NCI-H524 treated with DMSO at 0.1 percent for 48 hours (cell line): ENCODE results near the gene H2BK1.
A peak's percentile ranks its signal among the peaks of the same experiment; 100 is the strongest.

Experiments
- DNase-seq: peaks from one replicate; lab custom pipeline; 2025; lab: John Stamatoyannopoulos, UW

Gene H2BK1

DNA sequence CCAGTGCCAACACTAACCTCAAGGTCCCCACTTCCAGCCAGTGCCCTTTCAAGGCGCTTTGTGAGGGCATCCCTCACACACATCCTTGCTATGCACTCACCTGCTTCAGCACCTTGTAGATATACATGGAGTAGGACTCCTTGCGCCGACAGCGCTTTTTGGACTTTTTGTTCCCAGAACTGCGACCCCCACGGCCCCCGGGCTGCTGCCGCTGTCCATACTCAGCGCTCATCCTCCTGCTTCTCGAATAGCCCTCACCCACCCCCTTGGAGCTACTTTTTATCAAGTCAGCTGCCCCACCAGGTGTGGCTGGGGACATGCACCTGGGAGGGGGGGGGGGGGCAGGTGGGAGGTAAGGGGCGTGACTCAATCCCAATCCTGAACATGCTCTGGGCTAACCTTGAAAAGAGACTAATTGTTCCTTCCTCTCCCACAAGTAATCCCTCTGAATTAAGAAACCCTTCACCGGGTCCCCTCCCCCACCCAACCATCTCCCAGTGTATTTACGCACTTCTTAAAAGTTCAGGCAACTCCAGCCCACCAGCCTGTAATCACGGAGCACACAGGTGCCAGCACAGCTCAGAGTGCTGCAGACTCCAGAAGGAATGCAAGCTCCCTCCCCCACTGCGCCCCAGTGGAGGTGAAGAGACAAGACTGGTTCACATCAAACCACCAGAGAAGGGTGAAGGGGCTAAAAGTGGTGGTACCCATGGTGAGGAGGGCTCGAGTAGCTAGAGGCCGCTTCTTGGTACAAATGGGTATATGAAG is at the start of gene H2BK1:
TSS of gene H2BK1 (minus strand) at position 402 of the 768 bp plus-strand sequence. CDS start at position 232, 170 bp downstream.
- no peak for DNase-seq

GRCh38 chr7:151257990-151258389 is 47.7 kb upstream of the H2BK1 start:
- DNase-seq: no peak

- no peak for DNase-seq
These were observed 46.2 kb upstream of the H2BK1 start for GRCh38 chr7:151256410-151257045.

GRCh38 chr7:151255390-151255789 is 45.1 kb upstream of the H2BK1 start:
- DNase-seq: no peak

DNA sequence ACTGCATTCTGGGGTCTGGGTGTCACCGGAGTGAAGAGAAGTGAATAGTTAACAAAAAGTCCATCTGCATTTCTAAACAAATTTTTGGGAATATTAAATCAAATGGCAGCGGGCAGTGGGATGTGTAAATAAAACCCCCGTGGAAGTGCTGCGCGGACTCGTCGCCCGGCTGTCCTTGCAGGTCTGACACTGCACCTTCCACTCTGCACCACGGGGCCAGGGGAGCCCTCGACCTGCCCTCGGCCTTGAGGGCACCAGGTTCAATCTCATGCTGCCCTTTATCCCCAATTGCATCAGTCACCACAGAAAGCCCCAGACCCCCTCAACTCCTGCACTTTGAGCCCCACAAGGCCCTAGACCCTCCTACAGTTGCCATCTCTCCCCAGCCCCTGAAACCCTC is 44.6 kb upstream of the H2BK1 start:
- DNase-seq: no peak

DNA sequence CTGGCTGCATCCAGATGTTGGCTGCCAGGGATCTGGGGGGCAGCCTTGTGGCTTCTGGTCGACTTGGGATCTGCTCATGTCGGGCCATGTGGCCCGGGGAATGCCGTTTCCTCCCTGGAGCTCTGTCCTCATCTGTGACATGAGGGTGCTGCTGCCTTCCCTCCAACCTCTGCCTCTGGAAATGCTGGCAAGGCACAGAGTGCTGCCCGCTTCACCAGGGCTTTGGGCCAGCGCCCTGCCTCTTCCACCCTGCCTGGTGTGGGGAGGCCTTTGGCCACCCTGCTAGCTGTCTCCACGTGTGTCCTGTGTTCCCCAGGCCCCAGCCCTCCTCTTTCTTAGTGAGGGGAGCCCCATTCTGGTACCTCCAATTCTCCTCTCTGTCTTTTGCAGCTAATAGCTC is 44.0 kb upstream of the H2BK1 start:
- no peak for DNase-seq

DNA sequence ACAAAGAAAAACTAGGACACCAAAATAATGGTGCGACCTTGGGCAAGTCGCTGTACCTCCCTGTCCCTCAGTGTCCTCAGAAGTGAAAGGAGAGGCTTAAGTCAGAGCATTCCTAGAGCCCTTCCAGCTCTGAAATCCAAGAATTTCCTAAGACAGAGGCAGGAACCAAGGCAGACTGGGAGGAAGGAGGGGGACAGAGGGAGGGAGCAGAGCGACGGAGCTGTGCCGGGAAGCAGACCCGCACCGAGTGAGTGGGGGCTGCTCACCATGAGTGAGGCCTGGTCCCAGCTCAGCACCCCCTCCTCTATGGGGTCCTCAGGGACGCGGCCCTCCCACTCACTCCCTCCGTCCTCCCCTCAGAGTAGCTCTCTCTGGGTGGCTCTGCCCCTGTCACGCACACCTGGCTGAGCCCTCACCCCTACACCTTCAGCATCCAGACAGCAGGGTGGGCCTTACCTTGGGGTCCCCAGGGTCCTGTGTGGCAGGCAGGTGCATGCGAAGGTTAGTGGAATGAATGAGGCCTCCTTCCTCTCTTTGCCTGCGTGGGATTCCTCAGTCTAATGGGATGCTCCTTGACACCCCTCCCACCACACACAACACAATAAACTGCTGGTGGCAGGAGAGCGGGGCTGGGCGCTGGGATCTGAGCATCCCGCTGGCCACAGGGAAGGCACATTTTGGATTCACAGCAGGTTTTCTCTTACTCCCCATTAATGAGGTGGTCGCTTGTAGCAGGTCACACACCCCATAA is 42.8 kb upstream of the H2BK1 start:
- DNase-seq: no peak

DNA sequence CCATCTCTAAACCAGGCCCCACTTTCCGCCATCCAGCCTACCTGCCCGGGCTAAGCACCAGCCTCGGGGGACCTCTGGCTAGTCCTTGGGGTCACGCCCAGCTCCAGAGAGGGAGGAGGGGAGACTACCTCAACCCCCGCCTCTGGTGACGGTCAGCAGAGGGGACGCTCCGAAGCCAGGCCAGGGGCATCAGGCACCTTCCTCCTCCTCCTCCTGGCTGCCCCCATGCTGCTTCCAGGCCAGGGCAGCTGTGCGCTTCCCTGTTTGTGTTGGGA is 42.2 kb upstream of the H2BK1 start:
- DNase-seq: no peak

DNA sequence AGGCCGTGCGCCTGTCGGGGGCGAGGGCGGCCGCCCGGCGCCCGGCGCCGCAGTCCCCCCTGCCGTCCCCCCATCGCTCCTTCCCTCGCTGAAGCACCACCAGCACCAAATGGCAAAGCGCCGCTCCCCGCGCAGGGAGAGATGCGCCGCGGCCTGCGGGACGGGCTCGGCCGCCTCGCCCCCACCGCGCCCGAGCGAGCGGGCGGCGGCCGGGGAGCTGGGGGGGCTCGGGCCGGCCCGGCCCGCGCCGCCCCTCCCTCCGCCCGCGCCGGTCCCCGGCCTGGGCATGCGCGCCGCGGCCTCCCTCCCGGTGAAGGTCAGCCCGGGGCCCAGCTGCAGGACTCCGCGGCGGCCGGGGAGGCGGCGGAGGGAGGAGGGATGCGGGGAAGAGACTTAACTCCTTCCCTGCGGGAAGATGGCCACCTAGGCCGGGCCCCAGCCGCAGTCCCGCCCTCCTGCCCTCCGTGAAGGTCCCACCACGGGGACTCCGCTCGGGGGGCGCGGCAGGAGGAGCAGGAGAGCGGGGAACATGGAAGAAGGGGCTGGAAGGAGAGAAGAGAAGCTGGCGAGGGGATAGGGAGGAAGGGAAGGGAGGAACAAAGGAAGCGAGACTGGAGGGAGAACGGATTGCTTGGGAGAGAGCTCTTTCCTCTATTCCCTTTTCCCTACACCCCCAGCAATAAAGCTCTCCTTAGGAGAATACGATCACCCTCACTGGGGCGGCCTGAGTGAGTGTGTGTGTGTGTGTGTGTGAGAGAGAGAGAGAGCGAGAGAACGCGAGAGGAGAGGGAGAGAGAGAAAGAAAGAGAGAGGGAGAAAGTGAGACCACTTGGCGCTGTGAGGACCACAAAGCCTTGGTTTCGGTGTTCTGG is 41.6 kb upstream of the H2BK1 start:
- DNase-seq: peak; percentile 17

DNA sequence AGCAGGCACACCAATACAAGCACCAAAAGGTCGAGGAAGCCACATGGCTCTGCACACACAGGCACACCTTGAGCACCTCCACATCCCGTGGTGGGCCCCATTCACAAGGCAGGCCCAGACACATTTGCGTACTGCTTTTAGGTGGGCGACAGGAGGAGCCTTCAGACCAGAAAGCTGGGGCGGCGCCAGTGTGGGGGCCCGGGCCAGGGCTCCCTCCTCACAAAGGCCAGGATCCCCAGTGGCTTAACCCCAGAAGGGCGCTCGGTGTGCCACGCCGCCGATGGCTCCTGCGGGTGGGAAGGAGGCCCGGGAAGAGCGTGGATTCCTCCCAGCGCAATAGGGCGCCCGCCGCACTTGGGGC is 41.0 kb upstream of the H2BK1 start:
- no peak for DNase-seq

GRCh38 chr7:151250181-151251132 is 40.2 kb upstream of the H2BK1 start:
- DNase-seq: no peak

GRCh38 chr7:151249732-151250072 is 39.4 kb upstream of the H2BK1 start:
- no peak for DNase-seq

GRCh38 chr7:151249034-151249731 is 38.9 kb upstream of the H2BK1 start:
- no peak for DNase-seq

DNA sequence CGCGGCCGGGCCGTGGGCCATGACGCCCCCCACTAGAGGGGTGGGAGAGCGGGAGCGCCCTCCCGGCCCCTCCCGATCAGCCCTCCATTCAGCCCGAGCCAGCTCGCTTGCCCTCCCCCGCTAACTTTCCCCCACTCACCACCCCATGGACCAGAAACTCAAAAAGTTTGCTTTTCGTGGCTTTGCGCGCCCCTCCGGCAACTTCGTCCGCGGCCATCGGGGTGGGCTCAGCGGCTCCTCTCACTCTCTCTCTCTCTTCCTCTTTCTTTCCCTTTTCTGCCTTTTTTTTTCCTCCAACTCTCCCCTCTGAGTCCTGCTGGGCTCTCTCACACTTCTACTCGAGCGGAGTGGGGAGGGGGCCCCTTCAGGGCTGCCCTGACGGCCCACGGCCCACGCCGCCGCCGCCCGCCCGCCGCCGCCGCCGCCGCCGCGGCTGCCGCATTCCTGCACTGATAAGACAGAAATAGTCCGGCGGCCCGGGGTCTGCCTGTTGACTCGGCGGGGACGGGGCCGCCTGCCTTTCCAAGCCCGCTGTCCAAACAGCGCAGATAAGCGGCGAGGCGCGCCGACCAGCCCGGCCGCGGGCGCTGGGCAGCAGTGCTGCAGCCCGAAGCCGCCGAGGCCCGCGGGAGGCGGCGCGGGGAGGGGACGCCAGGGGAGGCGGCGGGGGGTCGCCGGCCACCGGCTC is 38.2 kb upstream of the H2BK1 start, which contains the start of gene SMARCD3:
TSS of gene SMARCD3 (minus strand) at position 349 of the 688 bp plus-strand sequence. CDS start at position 217, 132 bp downstream.
- no peak for DNase-seq

DNA sequence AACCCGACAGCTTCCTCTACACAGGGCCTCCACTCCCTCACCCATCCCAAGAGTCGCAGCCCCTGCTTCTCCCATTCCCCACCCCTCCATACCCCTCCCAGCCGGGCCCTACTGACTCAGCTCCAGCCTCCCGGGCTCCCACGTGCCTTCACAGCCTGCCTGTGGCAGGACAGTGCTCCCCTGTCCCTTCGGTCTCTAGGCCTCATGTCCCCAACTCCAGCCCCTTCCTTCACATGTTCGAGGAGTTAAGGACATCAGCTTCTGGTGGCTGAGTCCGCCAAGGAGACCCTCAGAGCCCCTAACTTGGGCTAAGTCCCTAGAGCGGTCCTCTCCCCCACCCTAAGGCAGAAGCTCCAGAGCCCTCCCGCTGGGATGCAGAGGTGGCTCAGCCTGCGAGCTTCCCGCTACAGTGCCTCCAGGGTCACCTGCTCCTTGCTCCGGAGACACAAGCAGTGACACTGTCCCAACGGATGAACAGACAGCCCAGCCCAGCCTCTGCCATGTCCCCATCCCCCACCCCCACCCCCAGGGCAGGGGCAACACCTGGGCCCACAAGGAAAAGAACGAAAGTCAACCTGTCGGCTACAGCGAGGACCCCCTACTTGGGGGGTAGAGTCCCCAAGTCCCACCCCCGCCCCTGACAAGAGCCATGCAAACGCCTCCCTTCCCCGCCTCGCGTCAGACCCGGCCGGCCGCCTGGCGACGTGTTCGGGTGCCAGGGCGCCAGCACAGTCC is 37.5 kb upstream of the H2BK1 start:
- DNase-seq: no peak

DNA sequence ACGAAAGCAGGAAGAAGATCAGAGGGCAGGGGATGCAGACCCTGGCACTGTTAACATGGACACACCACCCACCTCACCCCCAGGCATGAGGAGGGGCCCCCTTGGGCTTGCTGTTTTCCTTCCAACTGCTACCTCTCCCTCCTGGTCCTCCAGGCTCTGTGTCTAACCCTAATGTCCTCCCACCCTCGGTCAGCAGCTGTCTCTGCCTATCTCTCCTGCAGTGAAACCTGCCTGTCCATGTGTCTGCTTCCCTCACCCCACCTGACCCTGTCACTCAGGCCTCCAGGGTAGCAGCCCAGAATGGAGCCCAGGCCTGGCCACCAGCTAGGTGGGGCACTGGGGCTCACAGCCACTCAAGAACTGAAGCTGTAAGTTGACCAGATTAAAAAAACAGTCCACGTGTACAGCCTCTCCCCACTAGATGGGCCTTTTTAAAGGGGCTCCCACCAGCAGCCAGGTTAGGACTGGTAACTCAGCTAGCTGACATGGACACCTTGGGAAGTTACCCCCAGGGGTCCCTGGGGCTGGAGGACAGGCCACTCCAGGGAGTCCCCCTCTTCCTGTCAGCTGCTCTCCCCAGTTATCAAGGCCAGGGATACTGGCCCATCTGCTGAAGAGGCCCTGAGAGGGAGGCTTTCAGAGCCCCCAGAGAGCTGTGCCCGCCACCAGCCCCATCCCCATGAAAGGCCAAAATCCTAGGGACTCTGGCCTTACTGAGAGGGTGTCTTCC is 36.7 kb upstream of the H2BK1 start:
- no peak for DNase-seq

DNA sequence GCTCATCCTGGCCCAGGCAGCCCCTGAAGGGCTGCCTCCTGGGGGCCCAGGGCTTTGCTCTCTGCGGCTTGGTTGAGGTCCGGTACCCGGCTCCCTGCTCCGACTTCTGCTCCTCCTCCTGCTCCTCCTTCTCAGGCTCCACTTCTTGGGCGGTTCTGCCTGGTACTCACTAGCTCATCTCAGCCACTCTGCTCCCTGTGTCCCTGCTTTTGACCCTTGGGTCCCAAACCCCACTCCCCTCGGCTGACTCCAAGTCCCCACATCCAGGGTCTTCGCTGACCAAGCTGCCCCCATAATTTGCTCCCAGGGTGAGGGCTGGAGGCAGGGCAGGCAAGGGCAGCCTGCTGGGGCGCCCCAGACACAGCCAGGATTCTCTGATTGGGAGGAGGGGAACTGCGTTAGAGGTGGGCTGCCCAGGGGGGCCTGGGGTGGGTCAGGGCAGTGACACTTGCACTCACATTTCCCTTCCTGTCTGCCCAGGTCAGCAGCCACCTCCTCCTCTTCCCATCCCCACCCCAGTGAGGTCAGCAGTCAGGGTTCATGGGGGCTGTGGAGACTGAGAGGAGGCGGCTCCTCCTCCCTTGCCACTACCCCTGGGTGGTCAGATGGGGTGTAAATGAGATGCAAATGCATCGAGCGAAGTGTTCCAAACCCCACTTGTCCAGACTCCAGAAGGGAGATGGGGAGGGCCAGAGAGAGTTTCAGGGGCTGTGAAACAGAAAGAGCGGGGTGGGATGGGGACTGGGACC is 36.0 kb upstream of the H2BK1 start:
- DNase-seq: no peak
